Stomach (tissue), 4 donors: ENCODE results near the gene STX10.

ENCODE experiments used
- EP300 ChIP-seq: sonication (generic); formaldehyde crosslinking; IDR thresholded peaks from one replicate; pipeline ENCODE4 v1.6.1; 2017; ENCODE audit warnings: antibody characterized with exemption
- POLR2A ChIP-seq, 4 donors: fragments of 450-650 bp; IDR thresholded peaks; one replicate each; pipeline ENCODE4 v1.6.1; 2016; ENCODE audit warnings: antibody characterized with exemption in 4 of 4, control low read depth in 2 of 4, mild to moderate bottlenecking in 1 of 4, moderate library complexity in 1 of 4
- TF ChIP-seq, protein P1 (sequence below), 7 experiments: fragments of 450-650 bp in 4 of 7; fragments of 200-600 bp in 3 of 7; sonication (generic) in 3 of 7; IDR thresholded peaks; one replicate each; pipeline ENCODE4 v1.5.1; 2016 to 2019; ENCODE audit warnings: antibody characterized with exemption in 7 of 7, control low read depth in 2 of 7, mild to moderate bottlenecking in 1 of 7

DNA sequence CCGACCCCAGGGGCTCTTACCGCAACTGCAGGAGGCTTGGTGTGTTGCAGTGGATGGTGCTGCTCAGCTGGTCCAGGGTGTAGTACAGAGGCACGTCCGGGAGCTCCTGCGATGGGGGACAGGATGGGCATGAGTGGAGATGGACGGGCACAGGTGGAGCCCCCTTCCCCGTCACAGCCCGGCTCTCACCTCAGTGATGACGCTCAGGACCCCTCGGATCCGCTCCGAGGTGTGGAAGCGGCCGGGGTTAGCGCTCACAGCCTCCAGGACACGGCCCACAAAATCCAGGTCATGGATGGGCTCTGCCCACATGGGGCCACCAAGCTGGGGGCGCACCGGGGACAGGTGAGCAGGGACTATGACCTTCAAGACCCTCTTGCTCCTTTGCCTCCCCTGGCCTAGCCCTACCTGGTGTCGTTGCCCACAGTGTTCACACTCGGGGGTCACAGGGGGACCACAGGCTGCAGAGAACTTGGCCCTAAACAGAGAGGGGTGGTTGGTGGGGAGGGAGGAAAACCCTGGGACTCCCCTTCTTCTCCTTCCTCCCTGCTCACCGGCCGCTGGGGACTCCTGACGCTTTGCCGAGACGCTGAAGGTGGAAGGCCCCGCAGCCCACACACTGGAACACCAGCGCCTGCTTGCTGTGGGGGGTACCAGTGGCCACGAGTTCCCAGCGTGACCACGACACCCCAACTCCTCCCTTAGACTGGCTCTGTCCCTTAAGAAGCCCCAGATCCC, 40.6 kb downstream of the STX10 start:
- TF ChIP-seq, protein P1, sequence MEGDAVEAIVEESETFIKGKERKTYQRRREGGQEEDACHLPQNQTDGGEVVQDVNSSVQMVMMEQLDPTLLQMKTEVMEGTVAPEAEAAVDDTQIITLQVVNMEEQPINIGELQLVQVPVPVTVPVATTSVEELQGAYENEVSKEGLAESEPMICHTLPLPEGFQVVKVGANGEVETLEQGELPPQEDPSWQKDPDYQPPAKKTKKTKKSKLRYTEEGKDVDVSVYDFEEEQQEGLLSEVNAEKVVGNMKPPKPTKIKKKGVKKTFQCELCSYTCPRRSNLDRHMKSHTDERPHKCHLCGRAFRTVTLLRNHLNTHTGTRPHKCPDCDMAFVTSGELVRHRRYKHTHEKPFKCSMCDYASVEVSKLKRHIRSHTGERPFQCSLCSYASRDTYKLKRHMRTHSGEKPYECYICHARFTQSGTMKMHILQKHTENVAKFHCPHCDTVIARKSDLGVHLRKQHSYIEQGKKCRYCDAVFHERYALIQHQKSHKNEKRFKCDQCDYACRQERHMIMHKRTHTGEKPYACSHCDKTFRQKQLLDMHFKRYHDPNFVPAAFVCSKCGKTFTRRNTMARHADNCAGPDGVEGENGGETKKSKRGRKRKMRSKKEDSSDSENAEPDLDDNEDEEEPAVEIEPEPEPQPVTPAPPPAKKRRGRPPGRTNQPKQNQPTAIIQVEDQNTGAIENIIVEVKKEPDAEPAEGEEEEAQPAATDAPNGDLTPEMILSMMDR (IDR thresholded peaks at IDR 0.05) = no peak
- TF ChIP-seq POLR2A (IDR thresholded peaks at IDR 0.05) (no peak), EP300 (no peak)
